Endothelial cell of umbilical vein (primary cell): ENCODE measurements around the gene DEPDC1B.

Source experiments
- CTCF ChIP-seq, 2 donors: IDR thresholded peaks; 1 replicate in 1 of 2; 2 replicates in 1 of 2; pipeline ENCODE4 v1.5.1; 2011; ENCODE audit warnings: low read length in 2 of 2, mild to moderate bottlenecking in 2 of 2, moderate library complexity in 2 of 2, control low read depth in 1 of 2, inconsistent platforms in 1 of 2, low read depth in 1 of 2; ENCODE audit not compliant: insufficient read depth in 1 of 2; ENCODE audit errors: extremely low read depth in 1 of 2
- EZH2 ChIP-seq: IDR thresholded peaks from 2 replicates; pipeline ENCODE4 v1.6.1; 2012; ENCODE audit warnings: borderline replicate concordance, low read depth, mild to moderate bottlenecking, moderate library complexity, low read length, inconsistent platforms; ENCODE audit not compliant: severe bottlenecking
- FOS ChIP-seq: IDR thresholded peaks from 2 replicates; pipeline ENCODE4 v1.6.1; 2011; ENCODE audit warnings: mild to moderate bottlenecking, low read length, moderate library complexity, borderline replicate concordance; ENCODE audit not compliant: insufficient read depth
- MAX ChIP-seq: IDR thresholded peaks from 2 replicates; pipeline ENCODE4 v1.6.1; 2011; ENCODE audit not compliant: insufficient read depth, insufficient read length
- POLR2A ChIP-seq: IDR thresholded peaks from 2 replicates; pipeline ENCODE4 v1.6.1; 2012; ENCODE audit warnings: low read depth, mild to moderate bottlenecking, control low read depth, low read length
- POLR2AphosphoS5 ChIP-seq: IDR thresholded peaks from 2 replicates; pipeline ENCODE4 v1.6.1; 2012; ENCODE audit warnings: low read depth, mild to moderate bottlenecking, control low read depth, low read length, moderate library complexity; ENCODE audit not compliant: insufficient read depth

GRCh38 chr5:60699288-60699608 is 718 bp downstream of the DEPDC1B start:
- TF ChIP-seq POLR2A = no peak
- TF ChIP-seq EZH2 = no peak
- no peak for TF ChIP-seq POLR2AphosphoS5
- TF ChIP-seq CTCF (IDR thresholded peaks at IDR 0.05; ENCODE audit: extremely low read depth in 1 of 2, insufficient read depth in 1 of 2, low read depth in 1 of 2, low read length in 2 of 2) = no peak
- no peak for TF ChIP-seq FOS
- TF ChIP-seq MAX = no peak
